ENCODE measurements around the gene GARIN1A. TPM values are rescaled to one million over a fixed set of nuclear protein-coding genes. Genes with fewer than 3 reads are reported as not detected.

Gene GARIN1A
- total RNA-seq, 1 experiment from 2014 or later, result 2.3 TPM

DNA sequence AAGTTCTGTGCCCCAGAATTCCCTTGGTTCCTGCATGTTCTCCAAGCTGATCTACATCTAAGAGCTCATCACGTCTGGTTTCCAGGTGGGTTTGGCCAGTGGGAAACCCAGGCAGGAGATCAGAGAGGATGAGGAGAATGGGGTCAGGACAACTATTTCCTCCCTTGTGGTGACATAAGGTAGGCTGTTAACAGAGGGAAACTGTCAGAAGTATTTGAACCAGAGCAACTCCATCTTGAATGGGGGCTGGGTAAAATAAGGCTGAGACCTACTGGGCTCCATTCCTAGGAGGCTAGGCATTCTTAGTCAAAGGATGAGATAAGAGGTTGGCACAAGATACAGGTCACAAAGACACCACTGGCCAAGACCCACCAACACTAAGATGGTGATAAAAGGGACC, 19.1 kb downstream of the GARIN1A start:
- intact Hi-C loops (cut with micrococcal nuclease), result no loop called here
- no TSS peak for BruUV-seq (replicated peaks)
- H3K9me3 Mint-ChIP-seq (ENCODE audit: unreplicated experiment), result no peaks in the 10 kb centered on the region
- TF ChIP-seq, protein P1, sequence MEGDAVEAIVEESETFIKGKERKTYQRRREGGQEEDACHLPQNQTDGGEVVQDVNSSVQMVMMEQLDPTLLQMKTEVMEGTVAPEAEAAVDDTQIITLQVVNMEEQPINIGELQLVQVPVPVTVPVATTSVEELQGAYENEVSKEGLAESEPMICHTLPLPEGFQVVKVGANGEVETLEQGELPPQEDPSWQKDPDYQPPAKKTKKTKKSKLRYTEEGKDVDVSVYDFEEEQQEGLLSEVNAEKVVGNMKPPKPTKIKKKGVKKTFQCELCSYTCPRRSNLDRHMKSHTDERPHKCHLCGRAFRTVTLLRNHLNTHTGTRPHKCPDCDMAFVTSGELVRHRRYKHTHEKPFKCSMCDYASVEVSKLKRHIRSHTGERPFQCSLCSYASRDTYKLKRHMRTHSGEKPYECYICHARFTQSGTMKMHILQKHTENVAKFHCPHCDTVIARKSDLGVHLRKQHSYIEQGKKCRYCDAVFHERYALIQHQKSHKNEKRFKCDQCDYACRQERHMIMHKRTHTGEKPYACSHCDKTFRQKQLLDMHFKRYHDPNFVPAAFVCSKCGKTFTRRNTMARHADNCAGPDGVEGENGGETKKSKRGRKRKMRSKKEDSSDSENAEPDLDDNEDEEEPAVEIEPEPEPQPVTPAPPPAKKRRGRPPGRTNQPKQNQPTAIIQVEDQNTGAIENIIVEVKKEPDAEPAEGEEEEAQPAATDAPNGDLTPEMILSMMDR (IDR thresholded peaks at IDR 0.05; ENCODE audit: unreplicated experiment), result no peak
- H3K36me3 Mint-ChIP-seq (ENCODE audit: insufficient read depth, unreplicated experiment), result no peaks in the 10 kb centered on the region
- DNase-seq (ENCODE audit: unreplicated experiment), result no peak
- CTCF ChIA-PET, result interaction anchor here (0.7 kb wide), 1 partner anchor 316 kb away, joined by 3 read pairs; no protein-coding TSS in a partner anchor
- no peak overlapping the region for H3K4me3 Mint-ChIP-seq (ENCODE audit: unreplicated experiment)
- no peak overlapping the region for H3K27ac Mint-ChIP-seq (ENCODE audit: low read depth, unreplicated experiment)
- H3K4me1 Mint-ChIP-seq (ENCODE audit: insufficient read depth, unreplicated experiment), result no peaks in the 10 kb centered on the region
- POLR2A ChIA-PET, result interaction anchor here (0.7 kb wide), 1 partner anchor 41 kb away, joined by 4 read pairs; no protein-coding TSS in a partner anchor
- no peaks in the 10 kb centered on the region for H3K27me3 Mint-ChIP-seq (ENCODE audit: insufficient read depth, unreplicated experiment)

DNA sequence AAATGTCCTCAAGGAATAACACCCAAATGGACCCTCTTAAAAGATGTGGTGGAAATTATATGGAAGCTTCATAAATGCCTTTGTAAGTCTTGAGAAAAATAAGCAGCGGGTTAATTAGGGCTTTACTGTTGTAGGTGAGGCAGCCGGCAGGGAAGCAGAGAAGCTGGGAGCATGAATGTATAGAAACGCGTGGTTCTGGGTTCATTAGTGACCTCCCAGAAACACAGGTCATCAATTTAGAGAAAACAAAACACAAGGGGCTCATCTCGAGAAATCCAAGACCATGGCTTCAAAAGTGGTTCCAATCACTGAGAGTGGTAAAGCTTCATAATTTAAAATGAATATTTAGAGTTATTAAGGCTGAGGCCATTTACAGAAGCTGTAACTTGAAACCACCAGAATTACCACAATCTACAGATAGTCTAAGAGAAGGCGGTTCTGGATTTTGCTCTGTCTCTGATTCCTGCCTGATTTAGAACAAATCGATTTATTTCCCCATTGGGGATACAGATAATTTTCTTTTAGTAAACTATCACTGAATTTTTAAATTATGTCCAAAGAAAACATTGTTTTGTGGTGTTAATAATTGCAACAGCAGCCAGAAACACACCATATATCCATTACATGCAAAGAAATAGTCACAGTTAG, 20.7 kb downstream of the GARIN1A start:
- ChIA-PET POLR2A (no interaction called here), CTCF (no interaction called here)
- no peaks in the 10 kb centered on the region for H3K9me3 Mint-ChIP-seq (ENCODE audit: unreplicated experiment)
- intact Hi-C loops (cut with micrococcal nuclease), result no loop called here
- H3K36me3 Mint-ChIP-seq (ENCODE audit: insufficient read depth, unreplicated experiment), result no peaks in the 10 kb centered on the region
- no peak for DNase-seq (ENCODE audit: unreplicated experiment)
- TF ChIP-seq, protein P1 (IDR thresholded peaks at IDR 0.05; ENCODE audit: unreplicated experiment), result no peak
- H3K27me3 Mint-ChIP-seq (ENCODE audit: insufficient read depth, unreplicated experiment), result peaks cover 6% of the 10 kb centered on the region
- BruUV-seq (replicated peaks), result TSS peak; percentile 27
- H3K27ac Mint-ChIP-seq (ENCODE audit: low read depth, unreplicated experiment), result no peak overlapping the region
- H3K4me1 Mint-ChIP-seq (ENCODE audit: insufficient read depth, unreplicated experiment), result no peaks in the 10 kb centered on the region
- H3K4me3 Mint-ChIP-seq (ENCODE audit: unreplicated experiment), result no peak overlapping the region

DNA sequence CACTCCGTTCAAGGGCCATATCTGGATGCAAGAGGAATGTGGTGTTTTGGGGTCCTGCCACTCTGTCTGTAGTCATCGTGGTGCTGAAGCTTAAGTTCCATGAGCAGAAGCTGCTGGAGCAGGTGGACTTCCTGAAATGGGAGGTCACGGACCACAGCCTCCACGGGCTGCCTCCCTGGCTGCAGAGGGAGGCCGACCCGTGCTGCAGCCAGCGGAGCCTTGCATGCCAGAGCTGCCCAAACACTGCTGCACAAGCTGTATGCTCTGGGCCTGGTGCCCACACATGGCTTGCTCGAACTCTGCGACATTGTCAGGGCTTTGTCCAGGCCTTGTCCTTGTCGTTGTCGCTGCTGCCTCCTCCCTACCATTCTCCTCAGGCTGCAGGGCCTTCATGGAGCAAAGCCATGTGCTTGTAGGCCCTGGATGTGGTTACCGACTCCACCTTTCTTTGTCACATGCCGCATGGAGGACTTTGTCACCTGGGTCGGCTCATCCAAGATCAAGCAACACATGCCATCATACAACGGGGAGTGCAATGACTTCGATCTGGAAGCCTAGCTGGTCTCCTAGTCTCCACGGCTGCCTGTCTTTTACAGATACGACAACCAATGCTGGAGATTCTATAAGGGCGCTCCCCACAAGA, 21.4 kb downstream of the GARIN1A start:
- H3K4me1 Mint-ChIP-seq (ENCODE audit: insufficient read depth, unreplicated experiment), result no peaks in the 10 kb centered on the region
- CTCF ChIA-PET, result no interaction called here
- H3K9me3 Mint-ChIP-seq (ENCODE audit: unreplicated experiment), result no peaks in the 10 kb centered on the region
- POLR2A ChIA-PET, result no interaction called here
- no peak for DNase-seq (ENCODE audit: unreplicated experiment)
- H3K27ac Mint-ChIP-seq (ENCODE audit: low read depth, unreplicated experiment), result no peak overlapping the region
- no peak overlapping the region for H3K4me3 Mint-ChIP-seq (ENCODE audit: unreplicated experiment)
- no peaks in the 10 kb centered on the region for H3K36me3 Mint-ChIP-seq (ENCODE audit: insufficient read depth, unreplicated experiment)
- intact Hi-C loops (cut with micrococcal nuclease), result no loop called here
- no TSS peak for BruUV-seq (replicated peaks)
- H3K27me3 Mint-ChIP-seq (ENCODE audit: insufficient read depth, unreplicated experiment), result peaks cover 12% of the 10 kb centered on the region
- TF ChIP-seq, protein P1 (IDR thresholded peaks at IDR 0.05; ENCODE audit: unreplicated experiment), result no peak

DNA sequence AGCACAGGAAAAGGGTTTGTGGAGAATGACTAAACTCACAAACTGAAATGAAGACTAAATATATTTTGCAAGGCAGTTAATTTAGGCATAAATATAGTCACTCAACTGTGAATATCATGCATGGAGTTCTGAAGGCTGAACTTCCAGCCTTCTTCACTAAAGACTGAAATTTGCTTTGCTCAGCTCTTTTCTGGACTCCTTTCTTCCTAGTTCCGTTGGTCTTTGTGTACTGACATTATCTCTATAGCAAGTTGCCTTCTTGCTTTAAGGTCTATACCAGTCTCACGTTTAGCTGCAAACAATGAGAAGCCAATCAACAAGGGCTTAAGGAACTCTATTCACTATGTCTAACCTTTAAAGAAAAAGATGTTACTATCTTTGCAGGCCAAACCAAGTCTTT, 22.6 kb downstream of the GARIN1A start:
- Mint-ChIP-seq H3K27ac (ENCODE audit: low read depth, unreplicated experiment) (no peak overlapping the region), H3K9me3 (ENCODE audit: unreplicated experiment) (no peaks in the 10 kb centered on the region), H3K27me3 (ENCODE audit: insufficient read depth, unreplicated experiment) (peaks cover 12% of the 10 kb centered on the region), H3K4me1 (ENCODE audit: insufficient read depth, unreplicated experiment) (no peaks in the 10 kb centered on the region), H3K4me3 (ENCODE audit: unreplicated experiment) (no peak overlapping the region), H3K36me3 (ENCODE audit: insufficient read depth, unreplicated experiment) (no peaks in the 10 kb centered on the region)
- BruUV-seq (replicated peaks), result no TSS peak
- DNase-seq (ENCODE audit: unreplicated experiment), result no peak
- CTCF ChIA-PET, result no interaction called here
- intact Hi-C loops (cut with micrococcal nuclease), result loop anchor here (5.0 kb wide), 1 partner anchor 48 kb away; no protein-coding TSS in a partner anchor
- TF ChIP-seq, protein P1 (IDR thresholded peaks at IDR 0.05; ENCODE audit: unreplicated experiment), result no peak
- POLR2A ChIA-PET, result no interaction called here

Data from MCF 10A (cell line).